Right lung (tissue), 10 donors: ENCODE data around the gene CRYM. TPM values are rescaled to one million over a fixed set of nuclear protein-coding genes. Genes with fewer than 3 reads are reported as not detected.
A peak's percentile ranks its signal among the peaks of the same experiment; 100 is the strongest.
"Not testable (repeated sequence)": the region's sequence is repeated elsewhere in the genome, so short reads cannot be mapped to it uniquely, and the experiment has no call there.

Experiments
- DNase-seq, 2 donors: peaks; one replicate each; pipeline ENCODE4 v3.0.0-alpha.2; 2013
- long read RNA-seq, 8 donors: transcript quantifications; one replicate each; lab custom pipeline, GENCODE V29; 2026
- polyA plus RNA-seq, 5 donors: library from polyadenylated mRNA; unstranded; fragments of 120-200 nt; gene quantifications; one replicate each; pipeline versions ENCODE4 v1.2.1 to v1.2.3, GENCODE V29; 2013; ENCODE audit warnings: inconsistent platforms in 1 of 5, low replicate concordance in 1 of 5; ENCODE audit not compliant: insufficient read length in 5 of 5, insufficient read depth in 1 of 5

The CRYM gene
- polyA plus RNA-seq, result 1 to 10 TPM in 4 of 5 donors, under 1 TPM in 1; 0.98 to 1.3 (median 1.2) TPM
- long read RNA-seq, donor 1, partial matches to known transcripts, result 0 of 1 reads
- long read RNA-seq, donor 1, other reads (novel, unspliced or antisense), result 0 of 1 reads
- long read RNA-seq, donor 2, result 0 reads
- long read RNA-seq, donor 3, result 0 reads
- long read RNA-seq, donor 4, result 0 reads
- long read RNA-seq, donor 5, result 0 reads
- long read RNA-seq, donor 6, result 0 reads
- long read RNA-seq, donor 7, result 0 reads
- long read RNA-seq, donor 8, result 0 reads

- peak in 1 of 2 donors; percentile 36 for DNase-seq
These were observed at the start of gene CRYM for GRCh38 chr16:21277927-21278706. Gene CRYM (minus strand): TSS chr16:21278290. CDS start chr16:21278251, 39 bp downstream.

GRCh38 chr16:21327046-21327445, 49.0 kb upstream of the CRYM start:
- no peak for DNase-seq

GRCh38 chr16:21326459-21326858, 48.4 kb upstream of the CRYM start:
- DNase-seq, result no peak

GRCh38 chr16:21324267-21324666, 46.2 kb upstream of the CRYM start:
- no peak for DNase-seq

- DNase-seq, result not testable (repeated sequence)
These were observed 44.2 kb upstream of the CRYM start for GRCh38 chr16:21322251-21322650.

- DNase-seq, result no peak
These were observed 43.6 kb upstream of the CRYM start for GRCh38 chr16:21321736-21322135.

- DNase-seq, result no peak
These were observed 36.2 kb upstream of the CRYM start for GRCh38 chr16:21314339-21314738.

GRCh38 chr16:21312863-21313372, 34.8 kb upstream of the CRYM start:
- not testable (repeated sequence) for DNase-seq

- not testable (repeated sequence) for DNase-seq
These were observed 34.0 kb upstream of the CRYM start for GRCh38 chr16:21312046-21312445.

- not testable (repeated sequence) for DNase-seq
These were observed 28.6 kb upstream of the CRYM start for GRCh38 chr16:21306712-21307111.

GRCh38 chr16:21302898-21303528, 24.9 kb upstream of the CRYM start:
- no peak for DNase-seq

- no peak for DNase-seq
These were observed 24.4 kb upstream of the CRYM start for GRCh38 chr16:21302454-21302853.

GRCh38 chr16:21301895-21302291, 23.8 kb upstream of the CRYM start:
- DNase-seq, result no peak

- peak; percentile 32 to 41 for DNase-seq
These were observed 23.2 kb upstream of the CRYM start for GRCh38 chr16:21301168-21301894.

GRCh38 chr16:21300309-21301167, 22.4 kb upstream of the CRYM start:
- peak; percentile 94 to 97 for DNase-seq

- not testable (repeated sequence) for DNase-seq
These were observed 11.7 kb upstream of the CRYM start for GRCh38 chr16:21289789-21290188.

GRCh38 chr16:21285314-21285713, 7.2 kb upstream of the CRYM start:
- no peak for DNase-seq

- no peak for DNase-seq
These were observed 6.3 kb upstream of the CRYM start for GRCh38 chr16:21284414-21284813.

- peak in 1 of 2 donors; percentile 52 for DNase-seq
These were observed 5.6 kb upstream of the CRYM start for GRCh38 chr16:21283521-21284289.
